Common myeloid progenitor, CD34-positive (primary cell): ENCODE data around the gene NUP133.
"Not testable (repeated sequence)": the region's sequence is repeated elsewhere in the genome, so short reads cannot be mapped to it uniquely, and the experiment has no call there.

Source experiments
- CTCF ChIA-PET: fragments of 350-600 bp; sonication (Branson Sonifier 250); formaldehyde crosslinking; loops from one replicate; lab custom pipeline; 2021; ENCODE audit warnings: antibody characterized with exemption; lab: Charles Lee
- POLR2A ChIA-PET: fragments of 350-600 bp; sonication (Branson Sonifier 250); formaldehyde crosslinking; loops from one replicate; lab custom pipeline; 2021; ENCODE audit warnings: antibody characterized with exemption; lab: Charles Lee
- DNase-seq, 3 donors: peaks; one replicate each; pipeline versions ENCODE4 v3.0.0 to v3.0.0-alpha.2; 2013
- H3K27ac ChIP-seq, 2 experiments: 1 replicate in 1 of 2; 2 replicates in 1 of 2; pipeline ENCODE4 v1.7.0; 2013; ENCODE audit warnings: inconsistent platforms in 2 of 2, low read length in 2 of 2, mild to moderate bottlenecking in 2 of 2, low read depth in 1 of 2, moderate library complexity in 1 of 2; ENCODE audit not compliant: severe bottlenecking in 2 of 2, insufficient read depth in 1 of 2, poor library complexity in 1 of 2
- H3K27me3 ChIP-seq, 5 experiments: replicated peaks in 2 of 5; 1 replicate in 3 of 5; 2 replicates in 2 of 5; pipeline versions ENCODE4 v1.6.1 to v1.7.0; 2013; ENCODE audit warnings: low read length in 4 of 5, mild to moderate bottlenecking in 2 of 5, moderate library complexity in 2 of 5, inconsistent platforms in 1 of 5; ENCODE audit not compliant: insufficient read depth in 5 of 5, control insufficient read depth in 4 of 5
- H3K36me3 ChIP-seq, 4 experiments: 1 replicate in 2 of 4; 2 replicates in 2 of 4; pipeline versions ENCODE4 v1.6.1 to v1.7.0; 2013; ENCODE audit warnings: low read length in 3 of 4, control low read depth in 1 of 4, mild to moderate bottlenecking in 1 of 4; ENCODE audit not compliant: control insufficient read depth in 4 of 4, insufficient read depth in 4 of 4
- H3K4me1 ChIP-seq, 4 experiments: 1 replicate in 3 of 4; 2 replicates in 1 of 4; pipeline versions ENCODE4 v1.6.1 to v1.7.1; 2013; ENCODE audit warnings: low read length in 3 of 4, mild to moderate bottlenecking in 3 of 4, control low read depth in 1 of 4, inconsistent platforms in 1 of 4, moderate library complexity in 1 of 4; ENCODE audit not compliant: control insufficient read depth in 4 of 4, insufficient read depth in 4 of 4; ENCODE audit errors: control extremely low read depth in 1 of 4
- H3K4me3 ChIP-seq, 7 experiments: 1 replicate in 4 of 7; 2 replicates in 3 of 7; pipeline versions ENCODE4 v1.5.1 to v1.7.0; 2013; ENCODE audit warnings: mild to moderate bottlenecking in 7 of 7, low read length in 6 of 7, moderate library complexity in 6 of 7, inconsistent platforms in 2 of 7, low read depth in 2 of 7, control low read depth in 1 of 7; ENCODE audit not compliant: insufficient read depth in 4 of 7, control insufficient read depth in 1 of 7; ENCODE audit errors: extremely low read depth in 1 of 7
- H3K9me3 ChIP-seq, 5 experiments: 1 replicate in 4 of 5; 2 replicates in 1 of 5; pipeline versions ENCODE4 v1.6.1 to v1.7.1; 2013; ENCODE audit warnings: low read length in 4 of 5, mild to moderate bottlenecking in 2 of 5, inconsistent platforms in 1 of 5, low read depth in 1 of 5, moderate library complexity in 1 of 5; ENCODE audit not compliant: control insufficient read depth in 4 of 5, insufficient read depth in 2 of 5; ENCODE audit errors: control extremely low read depth in 1 of 5
- WGBS: methylation state at CpG from one replicate; pipeline ENCODE4 v1.1.5; 2013; ENCODE audit not compliant: insufficient coverage; 5-methylcytosine and 5-hydroxymethylcytosine counted together

The NUP133 gene

DNA sequence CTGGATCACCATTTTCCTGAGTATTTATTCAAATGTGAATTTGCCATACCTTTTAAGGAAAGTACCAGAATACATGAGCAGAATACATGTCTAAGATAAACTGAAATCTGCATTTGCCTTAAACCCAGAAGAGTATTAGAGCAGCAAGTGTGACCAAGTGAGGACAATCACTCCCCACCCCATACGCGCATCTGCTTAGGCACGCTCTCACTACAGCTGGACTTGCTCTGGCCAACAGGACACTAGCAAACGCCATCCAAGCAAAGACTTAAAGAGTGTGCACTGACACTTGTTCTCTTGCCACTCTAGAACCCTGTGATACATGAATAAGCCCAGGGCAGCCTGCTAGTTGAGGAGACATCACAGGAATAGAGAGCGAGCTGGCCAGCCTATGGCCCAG lies 25.6 kb downstream of the NUP133 start:
- H3K36me3 ChIP-seq, result peaks cover 22 to 68% (median 55%) of the 10 kb centered on the region in 4 experiments
- CTCF ChIA-PET, result interaction anchor here (0.9 to 9.1 kb wide), 10 partner anchors 10 to 832 kb away, joined by 3 to 130 read pairs (median 6); no protein-coding TSS in a partner anchor
- no peak overlapping the region for H3K27ac ChIP-seq
- 98% methylated on average over 5 of the region's 5 CpGs for WGBS
- H3K9me3 ChIP-seq, result no peaks in the 10 kb centered on the region
- H3K4me1 ChIP-seq, result peaks cover 0 to 2% (median 0%) of the 10 kb centered on the region in 4 experiments
- DNase-seq, result no peak
- POLR2A ChIA-PET, result no interaction called here
- H3K27me3 ChIP-seq, result no peaks in the 10 kb centered on the region
- H3K4me3 ChIP-seq, result no peak overlapping the region

GRCh38 chr1:229480495-229480894 lies 27.6 kb downstream of the NUP133 start:
- peak in 1 of 3 donors; percentile 8 for DNase-seq
- H3K27me3 ChIP-seq, result no peaks in the 10 kb centered on the region
- ChIA-PET CTCF (interaction anchor here (0.6 to 9.1 kb wide), 5 partner anchors 11 to 812 kb away, joined by 3 to 130 read pairs (median 4); no protein-coding TSS in a partner anchor), POLR2A (interaction anchor here (0.7 kb wide), 1 partner anchor 864 kb away, joined by 3 read pairs; no protein-coding TSS in a partner anchor)
- peaks cover 0 to 2% (median 0%) of the 10 kb centered on the region in 4 experiments for H3K4me1 ChIP-seq
- no peaks in the 10 kb centered on the region for H3K9me3 ChIP-seq
- 90% methylated on average over 2 of the region's 7 CpGs for WGBS
- H3K4me3 ChIP-seq, result no peak overlapping the region
- H3K36me3 ChIP-seq, result peaks cover 11 to 64% (median 45%) of the 10 kb centered on the region in 4 experiments
- H3K27ac ChIP-seq, result no peak overlapping the region

- Histone ChIP-seq H3K4me1 (peaks cover 0 to 2% (median 0%) of the 10 kb centered on the region in 4 experiments), H3K36me3 (peaks cover 13 to 65% (median 44%) of the 10 kb centered on the region in 4 experiments), H3K27ac (no peak overlapping the region), H3K4me3 (no peak overlapping the region), H3K9me3 (no peaks in the 10 kb centered on the region), H3K27me3 (no peaks in the 10 kb centered on the region)
- CTCF ChIA-PET, result interaction anchor here (0.7 to 9.1 kb wide), 4 partner anchors 16 to 815 kb away, joined by 4 to 130 read pairs (median 4); no protein-coding TSS in a partner anchor
- WGBS, result 88% methylated on average over 9 of the region's 10 CpGs
- DNase-seq, result peak; percentile 6 to 16 (median 9)
- POLR2A ChIA-PET, result no interaction called here
Observed at GRCh38 chr1:229479660-229480399, 28.3 kb downstream of the NUP133 start.

GRCh38 chr1:229478852-229479251 lies 29.3 kb downstream of the NUP133 start:
- no peak for DNase-seq
- no peak overlapping the region for H3K27ac ChIP-seq
- WGBS, result 100% methylated on average over 1 of the region's 1 CpG
- ChIA-PET CTCF (interaction anchor here (9.1 kb wide), 1 partner anchor 221 kb away, joined by 130 read pairs; no protein-coding TSS in a partner anchor), POLR2A (no interaction called here)
- no peak overlapping the region for H3K4me3 ChIP-seq
- peaks cover 0 to 2% (median 0%) of the 10 kb centered on the region in 4 experiments for H3K4me1 ChIP-seq
- no peaks in the 10 kb centered on the region for H3K27me3 ChIP-seq
- peaks cover 15 to 63% (median 49%) of the 10 kb centered on the region in 4 experiments for H3K36me3 ChIP-seq
- no peaks in the 10 kb centered on the region for H3K9me3 ChIP-seq

DNA sequence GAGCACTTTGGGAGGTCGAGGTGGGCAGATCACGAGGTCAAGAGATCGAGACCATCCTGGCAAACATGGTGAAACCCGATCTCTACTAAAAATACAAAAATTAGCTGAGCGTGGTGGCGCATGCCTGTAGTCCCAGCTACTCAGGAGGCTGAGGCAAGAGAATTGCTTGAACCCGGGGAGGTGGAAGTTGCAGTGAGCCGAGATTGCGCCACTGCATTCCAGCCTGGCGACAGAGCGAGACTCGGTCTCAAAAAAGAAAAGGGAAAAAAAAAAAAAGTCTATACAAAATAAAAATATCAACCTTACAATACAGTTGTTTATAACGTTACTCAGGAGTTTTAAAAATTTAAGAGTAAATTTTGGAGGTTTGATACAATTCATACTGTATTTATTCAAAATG lies 32.3 kb downstream of the NUP133 start:
- H3K9me3 ChIP-seq, H3K27me3 ChIP-seq, H3K4me3 ChIP-seq, DNase-seq, POLR2A ChIA-PET, H3K27ac ChIP-seq, H3K4me1 ChIP-seq: not testable (repeated sequence)
- CTCF ChIA-PET, result interaction anchor here (0.8 to 3.3 kb wide), 3 partner anchors 10 to 218 kb away, joined by 3 to 19 read pairs (median 3); no protein-coding TSS in a partner anchor
- H3K36me3 ChIP-seq, result peaks cover 15 to 62% (median 51%) of the 10 kb centered on the region in 4 experiments
- 98% methylated on average over 8 of the region's 13 CpGs for WGBS

GRCh38 chr1:229474509-229474908 lies 33.6 kb downstream of the NUP133 start:
- Histone ChIP-seq H3K27me3 (no peaks in the 10 kb centered on the region), H3K9me3 (no peaks in the 10 kb centered on the region), H3K4me3 (no peak overlapping the region), H3K36me3 (peaks cover 17 to 69% (median 56%) of the 10 kb centered on the region in 4 experiments), H3K4me1 (no peaks in the 10 kb centered on the region), H3K27ac (no peak overlapping the region)
- ChIA-PET CTCF (no interaction called here), POLR2A (no interaction called here)
- WGBS, result 100% methylated on average over 1 of the region's 2 CpGs
- no peak for DNase-seq

- CTCF ChIA-PET, result interaction anchor here (0.9 to 3.8 kb wide), 4 partner anchors 11 to 63 kb away, joined by 3 to 23 read pairs (median 4); no protein-coding TSS in a partner anchor
Observed at GRCh38 chr1:229471175-229471574, 37.0 kb downstream of the NUP133 start.

More at GRCh38 chr1:229471175-229471574, 37.0 kb downstream of the NUP133 start:
- no peak overlapping the region for H3K27ac ChIP-seq
- no peaks in the 10 kb centered on the region for H3K9me3 ChIP-seq
- H3K36me3 ChIP-seq, result peaks cover 27 to 85% (median 52%) of the 10 kb centered on the region in 4 experiments
- POLR2A ChIA-PET, result no interaction called here
- no peaks in the 10 kb centered on the region for H3K27me3 ChIP-seq
- no peaks in the 10 kb centered on the region for H3K4me1 ChIP-seq
- no peak overlapping the region for H3K4me3 ChIP-seq
- 100% methylated on average over 3 of the region's 3 CpGs for WGBS
- no peak for DNase-seq
